B cell (primary cell): Measurements from ENCODE around the gene MRPS15. TPM values are rescaled to one million over a fixed set of nuclear protein-coding genes. Genes with fewer than 3 reads are reported as not detected.

Source experiments
- ATAC-seq: fragments of 200-7000 bp; cut with Tn5 transposase; one replicate; pipeline ENCODE4 v1.10.0; 2021; ENCODE audit warnings: low read depth, mild to moderate bottlenecking, moderate number of reproducible peaks, moderate library complexity
- CTCF ChIA-PET: fragments of 350-600 bp; sonication (Branson Sonifier 250); formaldehyde crosslinking; loops from one replicate; lab custom pipeline; 2021; ENCODE audit warnings: antibody characterized with exemption, inconsistent platforms; lab: Charles Lee
- POLR2A ChIA-PET: fragments of 350-600 bp; sonication (Branson Sonifier 250); formaldehyde crosslinking; loops from one replicate; lab custom pipeline; 2021; ENCODE audit warnings: antibody characterized with exemption; lab: Charles Lee
- DNase-seq: peaks from one replicate; pipeline ENCODE4 v3.0.0; 2013
- H2AFZ ChIP-seq: 2 replicates; pipeline ENCODE4 v1.6.1; 2012; ENCODE audit warnings: mild to moderate bottlenecking, low read depth, low read length; ENCODE audit not compliant: insufficient read depth, poor library complexity, severe bottlenecking
- H3K27ac ChIP-seq, 2 donors: 1 replicate in 1 of 2; 2 replicates in 1 of 2; pipeline ENCODE4 v1.5.1; 2012 to 2013; ENCODE audit warnings: low read length in 2 of 2, mild to moderate bottlenecking in 2 of 2, moderate library complexity in 1 of 2
- H3K27me3 ChIP-seq, 4 experiments: fragments of 200-600 bp in 1 of 4; sonication (generic) in 1 of 4; replicated peaks in 1 of 4; 1 replicate in 2 of 4; 2 replicates in 2 of 4; pipeline versions ENCODE4 v1.6.1 to v1.7.0; 2013 to 2016; ENCODE audit warnings: low read length in 3 of 4, mild to moderate bottlenecking in 2 of 4, mixed read lengths in 1 of 4, moderate library complexity in 1 of 4; ENCODE audit not compliant: insufficient read depth in 4 of 4, control insufficient read depth in 3 of 4; ENCODE audit errors: control extremely low read depth in 1 of 4
- H3K36me3 ChIP-seq, 2 experiments: replicated peaks in 1 of 2; 1 replicate in 1 of 2; 2 replicates in 1 of 2; pipeline versions ENCODE4 v1.6.1 to v1.7.1; 2013; ENCODE audit warnings: low read length in 1 of 2; ENCODE audit not compliant: insufficient read depth in 2 of 2, control insufficient read depth in 1 of 2; ENCODE audit errors: control extremely low read depth in 1 of 2, extremely low read depth in 1 of 2
- H3K4me1 ChIP-seq, 2 donors: fragments of 200-600 bp in 1 of 2; sonication (generic) in 1 of 2; 1 replicate in 1 of 2; 2 replicates in 1 of 2; pipeline versions ENCODE4 v1.5.1 to v1.6.1; 2013 to 2017; ENCODE audit warnings: low read length in 2 of 2; ENCODE audit not compliant: control insufficient read depth in 2 of 2, insufficient read depth in 2 of 2
- H3K4me2 ChIP-seq: replicated peaks from 2 replicates; pipeline ENCODE3; 2012; ENCODE audit warnings: mild to moderate bottlenecking, low read depth, low read length; ENCODE audit not compliant: poor library complexity, severe bottlenecking
- H3K4me3 ChIP-seq, 5 experiments: fragments of 200-600 bp in 1 of 5; sonication (generic) in 1 of 5; 1 replicate in 3 of 5; 2 replicates in 2 of 5; pipeline versions ENCODE4 v1.5.1 to v1.7.0; 2011 to 2016; ENCODE audit warnings: low read length in 4 of 5, mild to moderate bottlenecking in 4 of 5, low read depth in 2 of 5, control low read depth in 1 of 5, moderate library complexity in 1 of 5; ENCODE audit not compliant: insufficient read depth in 1 of 5; ENCODE audit errors: control extremely low read depth in 1 of 5, extremely low read depth in 1 of 5
- H3K79me2 ChIP-seq: fragments of 200-600 bp; sonication (generic); one replicate; pipeline ENCODE4 v1.6.0; 2016; ENCODE audit warnings: low read length; ENCODE audit not compliant: control insufficient read depth, insufficient read depth
- H3K9ac ChIP-seq: fragments of 200-600 bp; sonication (generic); 2 replicates; pipeline ENCODE4 v1.6.1; 2017; ENCODE audit warnings: mild to moderate bottlenecking, low read length, moderate library complexity
- H3K9me3 ChIP-seq, 3 donors: one replicate each; pipeline versions ENCODE4 v1.6.1 to v1.7.1; 2013; ENCODE audit warnings: low read length in 2 of 3; ENCODE audit not compliant: control insufficient read depth in 2 of 3, insufficient read depth in 1 of 3; ENCODE audit errors: control extremely low read depth in 1 of 3
- H4K20me1 ChIP-seq: 2 replicates; pipeline ENCODE4 v1.6.0; 2012; ENCODE audit warnings: mild to moderate bottlenecking, low read length; ENCODE audit not compliant: insufficient read depth, control insufficient read depth, poor library complexity, severe bottlenecking
- H3K27ac Mint-ChIP-seq: one replicate; pipeline ENCODE4 v1.8.0; 2021; ENCODE audit warnings: mixed read lengths
- H3K27me3 Mint-ChIP-seq: one replicate; pipeline ENCODE4 v1.8.0; 2021; ENCODE audit warnings: mixed read lengths
- H3K4me1 Mint-ChIP-seq: one replicate; pipeline ENCODE4 v1.8.0; 2021; ENCODE audit warnings: mixed read lengths
- H3K4me3 Mint-ChIP-seq: one replicate; pipeline ENCODE4 v1.8.0; 2021; ENCODE audit warnings: mixed read lengths
- H3K9me3 Mint-ChIP-seq: one replicate; pipeline ENCODE4 v1.8.0; 2022; ENCODE audit warnings: mixed read lengths; ENCODE audit not compliant: insufficient read depth
- CTCF ChIP-seq: fragments of 200-600 bp; IDR thresholded peaks from one replicate; pipeline ENCODE4 v1.8.0; 2022; ENCODE audit warnings: antibody characterized with exemption, mild to moderate bottlenecking
- EZH2 ChIP-seq: IDR thresholded peaks from 2 replicates; pipeline ENCODE4 v1.6.1; 2012; ENCODE audit warnings: borderline replicate concordance, low read depth, mild to moderate bottlenecking, moderate library complexity, low read length; ENCODE audit not compliant: insufficient read depth, poor library complexity, severe bottlenecking
- WGBS: methylation state at CpG from one replicate; pipeline ENCODE4 v1.1.5; 2013; ENCODE audit warnings: missing lambda C conversion rate; ENCODE audit not compliant: insufficient coverage; 5-methylcytosine and 5-hydroxymethylcytosine counted together
- intact Hi-C: fragments of 100-400 bp; cut with micrococcal nuclease; formaldehyde crosslinking; loops from one replicate; pipeline ENCODE4 v1.10.0; 2022
- polyA plus RNA-seq: library from polyadenylated mRNA; depleted of rRNA; stranded (reverse); fragments of >200 nt; gene quantifications from 2 replicates; pipeline ENCODE4 v1.2.3, GENCODE V29; 2012
- total RNA-seq, 2 donors: library from RNA; stranded (reverse); fragments of 120-200 nt in 1 of 2; gene quantifications; 1 replicate in 1 of 2; 2 replicates in 1 of 2; pipeline versions ENCODE4 v1.2.3 to v1.2.4, GENCODE V29; 2013 to 2022

MRPS15 gene
- total and polyA plus RNA-seq, 2 donors (not counting 1 experiment from before 2014, with no cell fraction given), result 27.1 to 34.4 TPM

GRCh38 chr1:36510418-36510817 is 46.2 kb upstream of the MRPS15 start:
- no peak for TF ChIP-seq CTCF
- TF ChIP-seq EZH2, result no peak
- H3K9ac ChIP-seq, result no peak overlapping the region
- H3K4me3 ChIP-seq, result no peak overlapping the region
- DNase-seq (no peak), ATAC-seq (no peak)
- ChIA-PET CTCF (no interaction called here), POLR2A (no interaction called here)
- no peaks in the 10 kb centered on the region for H4K20me1 ChIP-seq
- H3K9me3 ChIP-seq, result no peaks in the 10 kb centered on the region
- H2AFZ ChIP-seq, result no peak overlapping the region
- Mint-ChIP-seq H3K27me3 (peaks cover 29% of the 10 kb centered on the region), H3K4me1 (no peaks in the 10 kb centered on the region), H3K4me3 (no peak overlapping the region), H3K27ac (no peak overlapping the region), H3K9me3 (no peaks in the 10 kb centered on the region)
- no peaks in the 10 kb centered on the region for H3K79me2 ChIP-seq
- WGBS, result 96% methylated on average over 6 of the region's 7 CpGs
- peaks cover 0 to 13% (median 2%) of the 10 kb centered on the region in 4 experiments for H3K27me3 ChIP-seq
- no peak overlapping the region for H3K4me2 ChIP-seq
- intact Hi-C loops, result no loop called here
- H3K4me1 ChIP-seq, result no peaks in the 10 kb centered on the region
- H3K27ac ChIP-seq, result no peak overlapping the region
- H3K36me3 ChIP-seq, result no peaks in the 10 kb centered on the region

- H3K4me1 ChIP-seq, result no peaks in the 10 kb centered on the region
- H3K4me3 ChIP-seq, result no peak overlapping the region
- ChIA-PET POLR2A (no interaction called here), CTCF (no interaction called here)
- H3K79me2 ChIP-seq, result no peaks in the 10 kb centered on the region
- H3K9me3 ChIP-seq, result no peaks in the 10 kb centered on the region
- no peak overlapping the region for H2AFZ ChIP-seq
- Mint-ChIP-seq H3K27ac (no peak overlapping the region), H3K4me3 (no peak overlapping the region), H3K4me1 (no peaks in the 10 kb centered on the region), H3K9me3 (no peaks in the 10 kb centered on the region), H3K27me3 (peaks cover 40% of the 10 kb centered on the region)
- ATAC-seq, result no peak
- H3K9ac ChIP-seq, result no peak overlapping the region
- 87% methylated on average over 3 of the region's 3 CpGs for WGBS
- no peak overlapping the region for H3K27ac ChIP-seq
- intact Hi-C loops, result no loop called here
- no peak for DNase-seq
- H4K20me1 ChIP-seq, result no peaks in the 10 kb centered on the region
- no peak overlapping the region for H3K4me2 ChIP-seq
- TF ChIP-seq CTCF (no peak), EZH2 (no peak)
- no peaks in the 10 kb centered on the region for H3K36me3 ChIP-seq
- H3K27me3 ChIP-seq, result peaks cover 0 to 13% (median 4%) of the 10 kb centered on the region in 4 experiments
These were observed 44.1 kb upstream of the MRPS15 start for GRCh38 chr1:36508257-36508656.
